Measurements from ENCODE around the gene MAGI2.

MAGI2 gene

DNA sequence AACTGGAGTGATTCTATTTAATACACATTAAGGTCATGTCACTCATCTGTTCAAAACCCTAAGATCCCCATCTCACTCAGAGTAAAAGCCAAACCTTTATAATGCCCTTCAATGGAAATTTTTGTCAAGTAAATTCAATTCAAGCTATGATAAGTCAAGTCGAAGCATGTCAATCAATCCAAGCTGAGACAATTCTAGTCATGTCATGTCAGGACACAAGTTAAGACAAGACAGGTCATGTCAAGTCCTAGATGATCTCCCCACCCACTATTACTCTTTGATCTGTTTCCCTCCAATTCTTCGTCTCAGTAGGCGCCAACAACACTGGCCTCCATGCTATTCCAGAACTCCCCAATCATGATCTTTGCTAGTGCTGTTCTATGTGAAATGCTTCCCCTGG is 141.4 kb downstream of the MAGI2 start:
- TF ChIP-seq, protein P1, sequence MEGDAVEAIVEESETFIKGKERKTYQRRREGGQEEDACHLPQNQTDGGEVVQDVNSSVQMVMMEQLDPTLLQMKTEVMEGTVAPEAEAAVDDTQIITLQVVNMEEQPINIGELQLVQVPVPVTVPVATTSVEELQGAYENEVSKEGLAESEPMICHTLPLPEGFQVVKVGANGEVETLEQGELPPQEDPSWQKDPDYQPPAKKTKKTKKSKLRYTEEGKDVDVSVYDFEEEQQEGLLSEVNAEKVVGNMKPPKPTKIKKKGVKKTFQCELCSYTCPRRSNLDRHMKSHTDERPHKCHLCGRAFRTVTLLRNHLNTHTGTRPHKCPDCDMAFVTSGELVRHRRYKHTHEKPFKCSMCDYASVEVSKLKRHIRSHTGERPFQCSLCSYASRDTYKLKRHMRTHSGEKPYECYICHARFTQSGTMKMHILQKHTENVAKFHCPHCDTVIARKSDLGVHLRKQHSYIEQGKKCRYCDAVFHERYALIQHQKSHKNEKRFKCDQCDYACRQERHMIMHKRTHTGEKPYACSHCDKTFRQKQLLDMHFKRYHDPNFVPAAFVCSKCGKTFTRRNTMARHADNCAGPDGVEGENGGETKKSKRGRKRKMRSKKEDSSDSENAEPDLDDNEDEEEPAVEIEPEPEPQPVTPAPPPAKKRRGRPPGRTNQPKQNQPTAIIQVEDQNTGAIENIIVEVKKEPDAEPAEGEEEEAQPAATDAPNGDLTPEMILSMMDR (IDR thresholded peaks at IDR 0.05; ENCODE audit: low read depth, low read length, missing control alignments): no peak
- no peak overlapping the region for H3K4me3 ChIP-seq (ENCODE audit: low read depth, low read length)
- in situ Hi-C loops (cut with HindIII; ENCODE audit: low sequenced_read_pairs): no loop called here
- no peak for DNase-seq (ENCODE audit: low read depth)

DNA sequence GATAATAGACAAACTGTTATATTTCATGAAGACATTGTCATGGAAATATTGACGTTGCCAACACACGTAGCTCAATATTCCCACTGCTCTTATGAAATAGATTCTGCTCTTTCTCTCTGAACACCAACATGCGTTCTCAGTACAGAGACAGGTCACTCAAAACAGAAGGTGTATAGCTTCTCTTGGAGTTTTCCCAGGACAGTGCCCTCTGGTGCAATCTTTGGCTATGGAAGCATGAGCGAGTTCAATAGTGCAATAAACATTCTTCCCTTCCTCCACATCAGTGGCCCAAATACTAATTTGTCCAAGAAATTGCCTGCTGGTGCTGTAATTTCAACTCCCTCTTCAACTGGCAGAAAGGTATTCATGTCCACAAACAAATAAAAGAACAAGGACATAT is 145.3 kb downstream of the MAGI2 start:
- TF ChIP-seq, protein P1 (IDR thresholded peaks at IDR 0.05; ENCODE audit: low read depth, low read length, missing control alignments): no peak
- no peak for DNase-seq (ENCODE audit: low read depth)
- in situ Hi-C loops (cut with HindIII; ENCODE audit: low sequenced_read_pairs): no loop called here
- no peak overlapping the region for H3K4me3 ChIP-seq (ENCODE audit: low read depth, low read length)

DNA sequence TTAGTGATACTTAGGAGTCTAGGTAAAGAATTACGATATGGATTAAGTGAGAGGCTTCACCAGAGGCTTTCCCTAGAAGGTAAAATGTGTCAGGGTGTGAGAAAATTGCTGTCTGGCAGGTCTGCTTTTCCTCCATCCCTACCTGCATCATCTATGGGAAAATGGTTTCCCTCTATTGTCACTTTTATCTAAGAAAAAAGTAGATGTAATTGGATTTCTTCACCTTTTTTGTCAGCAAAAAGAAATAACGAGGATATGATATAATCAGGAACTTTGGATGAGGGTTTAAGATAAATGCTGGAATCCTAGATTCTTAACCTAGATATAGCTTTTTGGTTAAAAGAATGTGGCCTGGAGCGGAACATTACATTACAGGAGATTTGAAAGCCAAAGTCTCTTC is 146.1 kb downstream of the MAGI2 start:
- DNase-seq (ENCODE audit: low read depth): no peak
- TF ChIP-seq, protein P1 (IDR thresholded peaks at IDR 0.05; ENCODE audit: low read depth, low read length, missing control alignments): no peak
- H3K4me3 ChIP-seq (ENCODE audit: low read depth, low read length): no peak overlapping the region
- in situ Hi-C loops (cut with HindIII; ENCODE audit: low sequenced_read_pairs): no loop called here

DNA sequence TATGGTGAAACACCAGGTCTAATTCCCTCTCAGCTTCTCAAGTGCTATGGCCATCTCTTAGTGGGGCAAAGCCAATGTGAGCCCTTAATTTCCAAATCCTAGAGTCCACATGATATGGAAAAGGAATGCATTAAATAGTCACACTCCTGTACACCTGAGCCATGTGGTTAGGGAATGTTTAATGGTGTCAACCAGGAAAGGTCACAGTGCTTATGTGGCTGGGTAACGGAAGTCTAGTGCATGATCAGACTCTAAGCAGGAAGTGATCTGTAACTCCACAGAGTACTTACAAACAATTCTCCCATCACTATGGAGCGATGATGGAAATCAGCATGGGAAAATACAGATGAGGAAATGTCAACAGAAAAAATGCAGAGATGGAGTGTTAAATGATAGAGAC is 148.8 kb downstream of the MAGI2 start:
- no peak overlapping the region for H3K4me3 ChIP-seq (ENCODE audit: low read depth, low read length)
- TF ChIP-seq, protein P1 (IDR thresholded peaks at IDR 0.05; ENCODE audit: low read depth, low read length, missing control alignments): no peak
- no peak for DNase-seq (ENCODE audit: low read depth)
- in situ Hi-C loops (cut with HindIII; ENCODE audit: low sequenced_read_pairs): no loop called here

DNA sequence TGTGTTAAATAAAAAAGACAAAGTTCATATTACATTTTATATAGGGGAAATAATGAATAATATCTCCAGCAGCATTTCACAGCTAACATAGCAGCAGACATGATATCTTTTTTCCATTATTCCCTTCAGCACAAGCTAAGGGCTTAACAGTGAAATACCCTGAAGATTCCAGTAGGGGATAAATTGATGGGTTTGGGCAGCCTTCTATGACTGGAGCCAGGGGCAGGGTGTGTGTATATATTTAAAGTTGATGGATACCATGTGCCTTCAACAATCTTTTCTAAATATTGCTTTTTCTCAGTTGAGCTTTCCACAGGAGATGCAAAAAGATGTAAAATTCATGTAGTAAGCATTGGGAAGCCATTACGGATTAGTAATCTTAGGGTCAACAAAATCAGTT is 151.2 kb downstream of the MAGI2 start:
- no peak for DNase-seq (ENCODE audit: low read depth)
- in situ Hi-C loops (cut with HindIII; ENCODE audit: low sequenced_read_pairs): no loop called here
- H3K4me3 ChIP-seq (ENCODE audit: low read depth, low read length): no peak overlapping the region
- TF ChIP-seq, protein P1 (IDR thresholded peaks at IDR 0.05; ENCODE audit: low read depth, low read length, missing control alignments): no peak

DNA sequence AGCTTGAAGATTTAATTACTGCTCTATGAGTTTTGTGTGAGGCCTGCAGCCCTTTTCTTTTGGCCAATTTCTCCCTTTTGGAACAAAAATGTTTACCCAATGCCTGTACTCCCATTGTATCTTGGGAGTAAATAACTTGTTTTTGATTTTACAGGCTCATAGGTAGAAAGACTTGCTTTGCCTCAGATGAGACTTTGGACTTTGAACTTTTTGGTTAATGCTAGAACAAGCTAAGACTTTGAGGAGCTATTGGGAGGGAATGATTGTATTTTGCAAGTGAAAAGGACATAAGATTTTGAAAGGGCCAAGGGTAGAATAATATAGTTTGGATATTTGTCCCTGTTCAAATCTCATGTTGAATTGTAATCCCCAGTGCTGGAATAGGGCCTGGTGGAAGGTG is 152.0 kb downstream of the MAGI2 start:
- no peak for DNase-seq (ENCODE audit: low read depth)
- TF ChIP-seq, protein P1 (IDR thresholded peaks at IDR 0.05; ENCODE audit: low read depth, low read length, missing control alignments): no peak
- in situ Hi-C loops (cut with HindIII; ENCODE audit: low sequenced_read_pairs): no loop called here
- H3K4me3 ChIP-seq (ENCODE audit: low read depth, low read length): no peak overlapping the region

DNA sequence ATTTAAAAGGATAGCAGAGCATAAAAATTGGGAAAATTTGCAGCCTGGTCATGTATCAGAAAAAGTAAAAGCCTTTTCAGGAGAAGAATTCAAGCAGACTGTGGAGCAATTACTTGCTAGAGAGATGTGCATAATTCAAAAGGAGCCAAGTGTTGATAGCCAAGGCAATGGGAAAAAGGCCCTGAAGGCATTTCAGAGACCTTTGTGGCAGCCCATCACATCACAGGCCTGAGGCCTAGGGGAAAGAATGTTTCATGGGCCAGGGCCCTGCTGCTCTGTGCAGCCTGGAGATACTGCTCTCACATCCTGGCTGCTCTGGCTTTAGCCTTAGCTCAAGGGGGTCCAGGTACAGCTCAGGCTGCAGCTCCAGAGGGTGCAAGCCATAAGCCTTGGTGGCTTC is 152.9 kb downstream of the MAGI2 start:
- TF ChIP-seq, protein P1 (IDR thresholded peaks at IDR 0.05; ENCODE audit: low read depth, low read length, missing control alignments): no peak
- in situ Hi-C loops (cut with HindIII; ENCODE audit: low sequenced_read_pairs): no loop called here
- no peak for DNase-seq (ENCODE audit: low read depth)
- no peak overlapping the region for H3K4me3 ChIP-seq (ENCODE audit: low read depth, low read length)

All from astrocyte of the cerebellum (primary cell).